ENCODE data around the gene PBX1. TPM values are rescaled to one million over a fixed set of nuclear protein-coding genes. Genes with fewer than 3 reads are reported as not detected.
A peak's percentile ranks its signal among the peaks of the same experiment; 100 is the strongest.

The PBX1 gene
- total and polyA plus RNA-seq, 2 donors from 2014 or later: 14.9 to 91.5 TPM

- peak; percentile 63 for FAIRE-seq
- no peak overlapping the region for H3K27ac ChIP-seq (ENCODE audit: low read depth in 2 of 2, low read length in 2 of 2)
- H3K27me3 ChIP-seq (ENCODE audit: control insufficient read depth, insufficient read depth, low read length): no peaks in the 10 kb centered on the region
- H3K9ac ChIP-seq (ENCODE audit: low read length in 3 of 3): no peak overlapping the region
- no peak overlapping the region for H3K4me3 ChIP-seq (ENCODE audit: low read length in 3 of 3)
- intact Hi-C loops (cut with DNase I): no loop called here
- H3K36me3 ChIP-seq (ENCODE audit: control insufficient read depth in 2 of 3, insufficient read depth in 3 of 3, low read length in 3 of 3): peaks cover 0 to 6% (median 0%) of the 10 kb centered on the region in 3 donors
- TF ChIP-seq, protein P1, sequence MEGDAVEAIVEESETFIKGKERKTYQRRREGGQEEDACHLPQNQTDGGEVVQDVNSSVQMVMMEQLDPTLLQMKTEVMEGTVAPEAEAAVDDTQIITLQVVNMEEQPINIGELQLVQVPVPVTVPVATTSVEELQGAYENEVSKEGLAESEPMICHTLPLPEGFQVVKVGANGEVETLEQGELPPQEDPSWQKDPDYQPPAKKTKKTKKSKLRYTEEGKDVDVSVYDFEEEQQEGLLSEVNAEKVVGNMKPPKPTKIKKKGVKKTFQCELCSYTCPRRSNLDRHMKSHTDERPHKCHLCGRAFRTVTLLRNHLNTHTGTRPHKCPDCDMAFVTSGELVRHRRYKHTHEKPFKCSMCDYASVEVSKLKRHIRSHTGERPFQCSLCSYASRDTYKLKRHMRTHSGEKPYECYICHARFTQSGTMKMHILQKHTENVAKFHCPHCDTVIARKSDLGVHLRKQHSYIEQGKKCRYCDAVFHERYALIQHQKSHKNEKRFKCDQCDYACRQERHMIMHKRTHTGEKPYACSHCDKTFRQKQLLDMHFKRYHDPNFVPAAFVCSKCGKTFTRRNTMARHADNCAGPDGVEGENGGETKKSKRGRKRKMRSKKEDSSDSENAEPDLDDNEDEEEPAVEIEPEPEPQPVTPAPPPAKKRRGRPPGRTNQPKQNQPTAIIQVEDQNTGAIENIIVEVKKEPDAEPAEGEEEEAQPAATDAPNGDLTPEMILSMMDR (IDR thresholded peaks at IDR 0.05; ENCODE audit: borderline replicate concordance, extremely low read depth, insufficient read depth): no peak
- H3K9me3 ChIP-seq (ENCODE audit: control insufficient read depth in 2 of 3, insufficient read depth in 1 of 3, low read length in 3 of 3): no peaks in the 10 kb centered on the region
- H3K4me1 ChIP-seq (ENCODE audit: control insufficient read depth in 2 of 3, insufficient read depth in 2 of 3, low read depth in 1 of 3, low read length in 3 of 3): peaks cover 2 to 20% (median 4%) of the 10 kb centered on the region in 3 donors
- peak in 4 of 5 donors; percentile 52 to 76 (median 67) for DNase-seq
Observed at GRCh38 chr1:164682570-164682969, 123.6 kb downstream of the PBX1 start.

- FAIRE-seq: no peak
- no peaks in the 10 kb centered on the region for H3K27me3 ChIP-seq (ENCODE audit: control insufficient read depth, insufficient read depth, low read length)
- peaks cover 0 to 6% (median 0%) of the 10 kb centered on the region in 3 donors for H3K36me3 ChIP-seq (ENCODE audit: control insufficient read depth in 2 of 3, insufficient read depth in 3 of 3, low read length in 3 of 3)
- TF ChIP-seq, protein P1 (IDR thresholded peaks at IDR 0.05; ENCODE audit: borderline replicate concordance, extremely low read depth, insufficient read depth): no peak
- H3K27ac ChIP-seq (ENCODE audit: low read depth in 2 of 2, low read length in 2 of 2): no peak overlapping the region
- no peaks in the 10 kb centered on the region for H3K9me3 ChIP-seq (ENCODE audit: control insufficient read depth in 2 of 3, insufficient read depth in 1 of 3, low read length in 3 of 3)
- H3K4me3 ChIP-seq (ENCODE audit: low read length in 3 of 3): no peak overlapping the region
- peaks cover 2 to 20% (median 4%) of the 10 kb centered on the region in 3 donors for H3K4me1 ChIP-seq (ENCODE audit: control insufficient read depth in 2 of 3, insufficient read depth in 2 of 3, low read depth in 1 of 3, low read length in 3 of 3)
- DNase-seq: no peak
- no peak overlapping the region for H3K9ac ChIP-seq (ENCODE audit: low read length in 3 of 3)
- intact Hi-C loops (cut with DNase I): no loop called here
Observed at GRCh38 chr1:164683235-164683634, 124.3 kb downstream of the PBX1 start.

GRCh38 chr1:164685266-164686035, 126.5 kb downstream of the PBX1 start:
- Histone ChIP-seq H3K36me3 (ENCODE audit: control insufficient read depth in 2 of 3, insufficient read depth in 3 of 3, low read length in 3 of 3) (no peaks in the 10 kb centered on the region), H3K4me1 (ENCODE audit: control insufficient read depth in 2 of 3, insufficient read depth in 2 of 3, low read depth in 1 of 3, low read length in 3 of 3) (peaks cover 4 to 20% (median 4%) of the 10 kb centered on the region in 3 donors), H3K27me3 (ENCODE audit: control insufficient read depth, insufficient read depth, low read length) (no peaks in the 10 kb centered on the region), H3K9me3 (ENCODE audit: control insufficient read depth in 2 of 3, insufficient read depth in 1 of 3, low read length in 3 of 3) (no peaks in the 10 kb centered on the region), H3K27ac (ENCODE audit: low read depth in 2 of 2, low read length in 2 of 2) (no peak overlapping the region), H3K4me3 (ENCODE audit: low read length in 3 of 3) (no peak overlapping the region), H3K9ac (ENCODE audit: low read length in 3 of 3) (no peak overlapping the region)
- intact Hi-C loops (cut with DNase I): no loop called here
- DNase-seq (no peak), FAIRE-seq (no peak)
- TF ChIP-seq, protein P1 (IDR thresholded peaks at IDR 0.05; ENCODE audit: borderline replicate concordance, extremely low read depth, insufficient read depth): no peak

Data from kidney (tissue), 14 donors.